NOMO-1 (cell line): ENCODE results near the gene PEX5L.

Source experiments
- DNase-seq, 2 experiments: peaks; one replicate each; lab custom pipeline; 2025; ENCODE audit not compliant: unreplicated experiment in 2 of 2; lab: John Stamatoyannopoulos, UW

Gene PEX5L

DNA sequence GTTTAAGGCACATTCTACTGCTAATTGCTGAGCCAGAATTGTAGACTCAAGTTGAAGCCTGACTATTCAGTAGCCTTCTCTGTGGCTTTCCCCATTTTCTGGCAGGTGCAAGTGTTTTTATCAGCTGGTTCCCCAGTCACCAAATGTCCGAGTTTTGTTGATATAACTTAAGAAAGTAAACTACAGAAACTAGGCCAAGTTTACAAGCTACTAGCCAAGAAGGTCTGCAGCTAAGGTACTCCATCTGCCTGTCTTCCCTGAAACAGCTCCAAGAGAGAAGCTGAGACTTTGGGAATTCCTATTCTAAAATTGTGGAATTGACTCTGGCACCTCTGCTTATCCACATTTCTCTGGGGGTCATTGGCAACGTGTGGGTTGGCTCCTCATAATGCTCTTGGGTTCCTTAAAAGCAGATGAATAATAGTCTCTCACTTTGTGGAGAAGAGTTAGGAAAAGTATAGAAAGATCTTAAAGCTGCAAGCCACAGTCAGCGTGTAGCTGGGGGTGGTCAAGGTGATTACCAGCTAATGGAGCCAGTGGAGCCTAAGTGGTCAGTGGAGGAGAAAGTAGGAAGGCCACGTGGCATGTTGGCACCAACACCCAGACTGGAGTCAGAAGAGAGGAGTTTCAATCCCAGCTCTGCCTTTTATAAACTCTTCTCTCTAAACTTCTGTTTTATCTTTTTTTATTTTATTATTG is 128.8 kb downstream of the PEX5L start:
- no peak for DNase-seq

GRCh38 chr3:179902061-179902460 is 134.7 kb downstream of the PEX5L start:
- no peak for DNase-seq

GRCh38 chr3:179898024-179898423 is 138.7 kb downstream of the PEX5L start:
- DNase-seq, result no peak

DNA sequence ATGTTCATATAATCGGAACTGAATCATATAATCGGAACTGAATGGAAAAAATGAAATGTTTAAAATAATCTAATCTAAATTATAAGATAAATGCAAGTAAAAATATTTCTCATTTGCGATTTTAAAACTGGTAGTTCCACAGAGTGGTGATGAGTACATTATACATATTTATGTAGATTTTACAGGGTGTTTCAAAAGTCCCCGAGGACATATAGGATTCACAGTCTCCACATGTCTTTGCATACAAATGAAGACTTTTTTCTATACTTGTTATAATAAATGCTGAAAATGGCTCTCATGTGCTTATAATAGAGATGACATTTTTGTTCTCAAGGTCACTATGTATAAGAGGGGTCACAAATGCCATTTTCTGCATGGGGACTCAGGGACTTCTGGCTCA is 139.5 kb downstream of the PEX5L start:
- no peak for DNase-seq

DNA sequence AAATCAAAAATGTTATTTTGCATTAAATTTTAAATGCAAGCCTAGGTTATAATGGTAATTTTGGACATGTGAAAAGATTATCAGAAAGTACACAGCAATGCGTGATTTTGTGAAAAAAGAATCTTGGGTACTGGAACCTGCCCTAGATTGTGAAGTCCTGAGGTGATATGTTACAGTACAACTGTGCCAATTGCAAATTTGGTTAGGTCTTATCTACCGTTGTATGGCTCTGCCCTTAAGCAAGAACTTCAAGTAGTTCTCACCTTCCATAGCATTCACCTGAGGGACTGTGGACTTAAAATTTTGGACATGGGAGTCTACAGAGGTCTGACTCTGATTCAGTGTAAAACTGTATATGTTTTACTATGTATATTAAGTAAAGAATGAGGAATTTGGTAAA is 140.2 kb downstream of the PEX5L start:
- no peak for DNase-seq

- no peak for DNase-seq
Measured at GRCh38 chr3:179895330-179895729, 141.4 kb downstream of the PEX5L start.

DNA sequence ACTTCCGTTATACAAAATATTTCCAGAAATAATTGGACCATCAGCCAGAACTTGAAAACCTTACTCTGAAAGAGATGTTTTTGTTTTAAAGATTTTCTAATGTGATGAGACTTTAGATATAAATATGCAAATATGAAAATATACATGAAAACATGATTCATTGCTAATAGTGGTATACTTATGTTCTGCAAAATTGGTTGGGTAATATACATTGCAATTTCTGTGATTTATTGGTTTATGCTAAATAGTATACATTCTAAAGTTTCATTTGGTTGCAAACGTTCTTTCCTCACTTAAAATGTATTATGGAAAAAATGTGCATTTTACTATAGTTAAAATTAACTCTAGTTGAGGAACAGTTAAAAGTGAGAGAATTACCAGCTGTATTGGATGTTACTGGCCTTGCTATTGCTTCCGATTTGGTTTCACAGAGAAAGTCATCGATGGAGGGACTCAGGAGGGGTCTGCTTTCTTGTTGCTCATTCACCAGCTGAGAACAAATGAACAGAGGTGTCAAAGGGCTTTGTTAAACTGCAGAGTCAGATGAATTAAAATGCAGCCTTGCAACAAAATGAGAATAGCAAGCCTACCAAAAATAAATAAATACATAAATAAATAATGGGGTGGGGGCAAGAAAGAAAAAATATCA is 149.3 kb downstream of the PEX5L start:
- DNase-seq, result no peak

- no peak for DNase-seq
Measured at GRCh38 chr3:179885950-179886349, 150.8 kb downstream of the PEX5L start.

DNA sequence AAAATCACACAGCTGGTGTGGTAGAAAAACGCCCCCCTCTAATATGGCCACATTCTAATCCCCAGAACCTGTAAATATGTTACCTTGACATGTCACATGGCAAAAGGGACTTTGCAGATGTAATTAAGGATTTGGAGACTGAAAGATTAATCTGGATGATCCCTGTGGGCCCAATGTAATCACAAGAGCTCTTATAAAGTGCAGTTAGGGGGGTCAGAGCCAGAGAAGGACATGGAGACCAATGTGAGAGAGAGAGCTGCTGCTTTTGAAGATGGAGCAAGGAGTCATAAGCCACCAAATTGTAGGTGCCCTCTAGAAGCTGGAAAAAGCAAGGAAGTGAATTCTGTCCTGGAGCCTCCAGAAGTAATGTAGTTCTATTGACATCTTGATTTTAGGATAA is 152.6 kb downstream of the PEX5L start:
- DNase-seq, result no peak

DNA sequence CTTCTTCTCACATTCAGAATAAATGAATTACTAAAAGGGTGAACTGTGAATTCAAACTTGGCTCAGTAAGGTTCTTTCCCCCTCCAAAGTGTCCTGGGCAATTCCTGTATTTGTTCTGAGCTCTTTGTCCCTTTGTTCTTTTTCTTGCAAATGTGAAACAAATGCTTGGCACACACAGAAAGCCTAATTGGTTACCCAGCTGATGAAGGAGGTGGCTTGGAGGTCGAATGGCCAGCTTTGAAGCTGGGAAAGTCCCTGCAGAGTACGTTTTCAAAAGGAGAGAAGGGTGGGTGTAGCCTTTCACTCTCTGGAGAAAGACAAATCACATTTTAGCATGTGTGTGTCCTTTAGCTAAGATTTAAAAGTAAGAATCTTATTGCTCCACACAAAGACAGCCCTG is 154.4 kb downstream of the PEX5L start:
- no peak for DNase-seq

DNA sequence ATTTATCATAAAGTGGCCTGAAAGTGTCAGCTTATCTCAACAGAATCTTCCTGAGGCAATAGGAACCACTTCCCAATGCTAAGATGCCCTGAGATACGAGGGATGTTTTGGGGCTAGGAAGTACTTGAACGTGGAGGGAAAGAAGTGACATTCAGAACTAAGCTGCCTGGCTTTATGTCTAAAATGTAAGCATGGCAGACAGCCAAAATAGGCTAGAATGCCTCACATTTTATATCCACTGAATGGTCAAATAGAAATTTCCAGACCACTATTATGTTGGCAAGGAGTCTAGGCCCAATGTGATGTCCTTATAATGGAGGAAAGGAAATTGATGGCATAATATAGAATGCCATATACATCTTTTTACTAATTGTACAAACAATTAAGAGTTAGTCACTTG is 154.9 kb downstream of the PEX5L start:
- DNase-seq, result no peak

GRCh38 chr3:179880868-179881267 is 155.9 kb downstream of the PEX5L start:
- no peak for DNase-seq

DNA sequence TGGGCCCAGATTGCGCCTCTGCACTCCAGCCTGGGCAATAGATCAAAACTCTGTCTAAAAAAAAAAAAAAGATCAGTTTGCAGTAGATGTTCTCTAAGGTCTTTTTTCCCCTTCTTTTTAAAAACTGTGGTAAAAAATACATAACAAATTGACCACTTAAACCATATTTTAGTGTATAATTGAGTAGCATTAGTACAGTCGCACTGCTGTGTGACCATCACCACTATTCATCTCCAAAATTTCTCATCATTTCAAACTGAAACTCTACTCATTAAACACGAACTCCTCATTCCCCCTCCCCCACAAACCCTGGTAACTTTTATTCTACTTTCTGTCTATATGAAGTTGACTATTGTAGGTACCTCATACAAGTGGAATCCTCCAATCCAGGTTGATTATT is 160.3 kb downstream of the PEX5L start:
- no peak for DNase-seq

- DNase-seq, result no peak
Measured at GRCh38 chr3:179872842-179873241, 163.9 kb downstream of the PEX5L start.

GRCh38 chr3:179871782-179872181 is 165.0 kb downstream of the PEX5L start:
- no peak for DNase-seq

DNA sequence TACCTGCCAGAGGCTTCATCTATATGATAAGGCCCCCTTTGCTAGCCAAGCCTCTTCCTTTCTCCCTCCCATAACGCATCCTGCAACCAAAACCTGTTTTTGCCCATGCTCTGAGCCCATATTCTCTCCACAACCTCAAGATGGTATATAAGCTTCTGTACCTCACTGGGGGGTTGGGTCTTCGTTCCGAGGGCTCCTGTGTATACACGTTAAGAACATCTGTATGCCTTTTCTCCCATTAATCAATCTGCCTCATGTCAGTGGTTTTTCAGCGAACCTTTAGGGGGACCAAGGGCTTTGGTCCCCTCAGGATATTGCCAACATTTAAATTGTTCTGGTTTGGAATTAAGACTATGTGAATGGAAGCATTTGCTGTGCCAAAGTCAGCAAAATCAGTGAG is 168.0 kb downstream of the PEX5L start:
- DNase-seq, result no peak

GRCh38 chr3:179867961-179868360 is 168.8 kb downstream of the PEX5L start:
- no peak for DNase-seq

DNA sequence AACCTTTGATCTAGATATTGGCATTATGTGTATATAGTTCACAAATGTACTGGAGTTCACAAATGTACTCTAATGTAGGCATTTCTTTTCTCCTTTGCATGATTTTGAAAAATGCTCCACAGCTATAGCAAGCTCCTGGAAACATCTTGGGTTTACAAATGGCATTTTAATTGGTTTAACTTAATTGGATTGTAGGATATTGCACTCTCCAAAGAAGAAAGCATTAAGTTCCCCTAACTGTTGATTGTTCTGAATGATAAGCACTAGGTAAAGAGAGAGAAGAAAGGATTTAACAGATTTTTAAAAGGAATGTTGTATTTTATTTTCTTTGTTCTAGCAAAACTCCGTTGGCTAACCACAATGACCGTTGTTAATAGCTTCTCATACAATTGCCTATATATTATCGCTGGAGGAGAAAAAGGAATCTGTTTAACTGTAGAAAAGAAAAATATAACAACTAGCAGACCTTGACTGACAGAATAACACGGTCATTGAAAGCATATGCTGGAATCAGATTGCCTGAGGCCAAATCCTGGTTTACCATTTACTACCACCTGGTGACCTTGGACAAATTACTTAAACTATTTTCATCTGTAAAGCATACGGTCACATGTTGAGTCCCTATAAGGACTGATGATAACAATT is 170.8 kb downstream of the PEX5L start:
- DNase-seq, result no peak

- DNase-seq, result no peak
Measured at GRCh38 chr3:179861953-179862352, 174.8 kb downstream of the PEX5L start.

DNA sequence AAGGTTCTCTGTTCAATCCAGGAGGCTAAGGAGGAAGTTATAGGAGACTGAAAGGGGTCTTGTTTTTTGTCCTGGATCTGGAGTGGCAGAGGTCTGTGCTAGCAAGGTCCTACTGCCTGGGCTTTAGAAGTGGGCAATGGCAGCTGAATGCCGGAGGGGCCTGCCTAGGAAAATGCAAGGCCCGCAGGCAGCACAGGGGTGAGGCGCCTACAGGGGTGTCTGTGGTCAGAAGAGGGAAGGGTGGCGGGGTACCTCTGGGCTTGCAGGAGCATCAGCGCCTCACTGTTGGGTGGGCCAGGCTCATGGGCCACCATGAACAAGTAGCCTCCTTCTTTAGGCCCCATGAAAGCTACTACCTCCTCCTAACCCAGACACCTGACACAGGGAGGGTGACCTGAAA is 175.4 kb downstream of the PEX5L start:
- DNase-seq, result no peak

- DNase-seq, result no peak
Measured at GRCh38 chr3:179860275-179861107, 176.2 kb downstream of the PEX5L start.
